ENCODE measurements around the gene SLC23A1. TPM values are rescaled to one million over a fixed set of nuclear protein-coding genes. Genes with fewer than 3 reads are reported as not detected.

SLC23A1 gene
- total RNA-seq, 1 experiment from 2014 or later, result not detected

- CTCF ChIA-PET, result no interaction called here
- BruUV-seq (replicated peaks), result no TSS peak
- Histone ChIP-seq H3K36me3 (ENCODE audit: control insufficient read depth, insufficient read depth, low read length) (no peaks in the 10 kb centered on the region), H3K27ac (ENCODE audit: low read length) (no peak overlapping the region), H3K27me3 (ENCODE audit: control insufficient read depth, insufficient read depth, low read length) (no peaks in the 10 kb centered on the region), H3K9me3 (ENCODE audit: control insufficient read depth, insufficient read depth, low read depth, low read length) (no peaks in the 10 kb centered on the region), H3K4me1 (ENCODE audit: control insufficient read depth, insufficient read depth, low read length) (no peaks in the 10 kb centered on the region), H3K4me3 (ENCODE audit: low read depth in 2 of 2, low read length in 2 of 2) (no peak overlapping the region)
- DNase-seq (ENCODE audit: low read depth, low spot score), result no peak
- TF ChIP-seq TCF7L2 (IDR thresholded peaks at IDR 0.05; ENCODE audit: low read depth, low read length) (no peak), POLR2AphosphoS5 (IDR thresholded peaks at IDR 0.05; ENCODE audit: low read depth, low read length) (no peak), CTCF (IDR thresholded peaks at IDR 0.05) (no peak), SIN3A (IDR thresholded peaks at IDR 0.05; ENCODE audit: borderline replicate concordance, insufficient read depth, low read depth, low read length) (no peak), REST (IDR thresholded peaks at IDR 0.05; ENCODE audit: insufficient read depth in 1 of 2, low read depth in 2 of 2, low read length in 1 of 2) (no peak)
- no peak for ATAC-seq
- in situ Hi-C loops (cut with HindIII; ENCODE audit: low pct_unique_long_range_greater_than_20kb, low sequenced_read_pairs) (loop anchor here (25.0 kb wide), 1 partner anchor 95 kb away; no protein-coding TSS in a partner anchor), intact Hi-C loops (cut with micrococcal nuclease; ENCODE audit: unreplicated experiment) (no loop called here)
- POLR2A ChIA-PET, result interaction anchor here (0.5 kb wide), 1 partner anchor 259 kb away, joined by 3 read pairs; no protein-coding TSS in a partner anchor
Observed at GRCh38 chr5:139417214-139417613, 34.1 kb upstream of the SLC23A1 start.

- Histone ChIP-seq H3K36me3 (ENCODE audit: control insufficient read depth, insufficient read depth, low read length) (no peaks in the 10 kb centered on the region), H3K27me3 (ENCODE audit: control insufficient read depth, insufficient read depth, low read length) (no peaks in the 10 kb centered on the region), H3K4me1 (ENCODE audit: control insufficient read depth, insufficient read depth, low read length) (no peaks in the 10 kb centered on the region), H3K4me3 (ENCODE audit: low read depth in 2 of 2, low read length in 2 of 2) (no peak overlapping the region), H3K27ac (ENCODE audit: low read length) (no peak overlapping the region), H3K9me3 (ENCODE audit: control insufficient read depth, insufficient read depth, low read depth, low read length) (no peaks in the 10 kb centered on the region)
- intact Hi-C loops (cut with micrococcal nuclease; ENCODE audit: unreplicated experiment) (no loop called here), in situ Hi-C loops (cut with HindIII; ENCODE audit: low pct_unique_long_range_greater_than_20kb, low sequenced_read_pairs) (loop anchor here (25.0 kb wide), 1 partner anchor 96 kb away; no protein-coding TSS in a partner anchor)
- TF ChIP-seq SIN3A (IDR thresholded peaks at IDR 0.05; ENCODE audit: borderline replicate concordance, insufficient read depth, low read depth, low read length), result no peak
- no peak for TF ChIP-seq CTCF (IDR thresholded peaks at IDR 0.05)
- no peak for TF ChIP-seq TCF7L2 (IDR thresholded peaks at IDR 0.05; ENCODE audit: low read depth, low read length)
- TF ChIP-seq REST (IDR thresholded peaks at IDR 0.05; ENCODE audit: insufficient read depth in 1 of 2, low read depth in 2 of 2, low read length in 1 of 2), result no peak
- TF ChIP-seq POLR2AphosphoS5 (IDR thresholded peaks at IDR 0.05; ENCODE audit: low read depth, low read length), result no peak
- ChIA-PET CTCF (interaction anchor here (1.2 kb wide), 1 partner anchor 97 kb away, joined by 4 read pairs; no protein-coding TSS in a partner anchor), POLR2A (no interaction called here)
- BruUV-seq (replicated peaks), result no TSS peak
- DNase-seq (ENCODE audit: low read depth, low spot score), result no peak
- peak; percentile 20; the same call in 1 of the 2 replicates for ATAC-seq
Observed at GRCh38 chr5:139416651-139417050, 33.6 kb upstream of the SLC23A1 start.

Measured in Panc1 (cell line).